Right lung (tissue), 10 donors: Measurements from ENCODE around the gene CPO. TPM values are rescaled to one million over a fixed set of nuclear protein-coding genes. Genes with fewer than 3 reads are reported as not detected.
"Not testable (repeated sequence)": the region's sequence is repeated elsewhere in the genome, so short reads cannot be mapped to it uniquely, and the experiment has no call there.

Experiments used
- DNase-seq, 2 donors: peaks; one replicate each; pipeline ENCODE4 v3.0.0-alpha.2; 2013
- long read RNA-seq, 8 donors: transcript quantifications; one replicate each; lab custom pipeline, GENCODE V29; 2026
- polyA plus RNA-seq, 5 donors: library from polyadenylated mRNA; unstranded; fragments of 120-200 nt; gene quantifications; one replicate each; pipeline versions ENCODE4 v1.2.1 to v1.2.3, GENCODE V29; 2013; ENCODE audit warnings: inconsistent platforms in 1 of 5, low replicate concordance in 1 of 5; ENCODE audit not compliant: insufficient read length in 5 of 5, insufficient read depth in 1 of 5

CPO gene, protein sequence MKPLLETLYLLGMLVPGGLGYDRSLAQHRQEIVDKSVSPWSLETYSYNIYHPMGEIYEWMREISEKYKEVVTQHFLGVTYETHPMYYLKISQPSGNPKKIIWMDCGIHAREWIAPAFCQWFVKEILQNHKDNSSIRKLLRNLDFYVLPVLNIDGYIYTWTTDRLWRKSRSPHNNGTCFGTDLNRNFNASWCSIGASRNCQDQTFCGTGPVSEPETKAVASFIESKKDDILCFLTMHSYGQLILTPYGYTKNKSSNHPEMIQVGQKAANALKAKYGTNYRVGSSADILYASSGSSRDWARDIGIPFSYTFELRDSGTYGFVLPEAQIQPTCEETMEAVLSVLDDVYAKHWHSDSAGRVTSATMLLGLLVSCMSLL
- polyA plus RNA-seq = under 1 TPM; 0.31 to 0.57 (median 0.40) TPM
- long read RNA-seq, donor 1 = 0 reads
- long read RNA-seq, donor 2 = 0 reads
- long read RNA-seq, donor 3 = 0 reads
- long read RNA-seq, donor 4 = 0 reads
- long read RNA-seq, donor 5 = 0 reads
- long read RNA-seq, donor 6 = 0 reads
- long read RNA-seq, donor 7 = 0 reads
- long read RNA-seq, donor 8 = 0 reads

DNA sequence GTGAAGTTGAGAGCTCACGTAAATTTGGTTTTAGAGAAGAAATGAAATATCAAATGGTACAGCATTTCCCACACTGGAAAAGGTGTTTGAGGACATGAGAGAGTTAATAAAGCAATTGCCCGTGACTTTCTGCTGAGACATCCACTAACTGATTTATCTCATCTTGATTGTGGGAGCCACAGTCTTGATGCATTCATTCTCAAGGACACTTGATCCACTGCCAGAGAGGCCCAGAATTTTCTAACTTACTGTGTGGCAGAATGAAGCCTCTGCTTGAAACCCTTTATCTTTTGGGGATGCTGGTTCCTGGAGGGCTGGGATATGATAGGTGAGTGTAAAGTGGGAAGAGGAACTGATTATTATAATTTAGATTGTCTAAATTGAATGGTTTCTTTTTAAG is at the start of gene CPO:
Gene CPO (plus strand): TSS at position 179 of the 400 bp plus-strand sequence. CDS start 82 bp downstream, at position 261.
- no peak for DNase-seq

DNA sequence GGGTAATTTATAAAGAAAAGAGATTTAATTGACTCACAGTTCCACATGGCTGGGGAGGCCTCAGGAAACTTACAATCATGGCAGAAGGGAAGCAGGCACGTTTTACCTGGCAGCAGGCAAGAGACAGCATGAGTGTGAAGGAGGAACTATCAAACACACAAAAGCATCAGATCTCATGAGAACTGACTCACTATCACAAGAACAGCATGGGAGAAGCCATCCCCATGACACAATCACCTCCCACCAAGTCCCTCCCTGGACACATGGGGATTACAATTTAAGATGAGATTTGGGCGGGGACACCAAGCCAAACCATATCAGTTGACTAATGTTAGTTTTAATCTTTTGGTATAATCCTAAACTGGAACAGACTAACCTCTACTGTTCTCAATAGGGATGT is 49.1 kb upstream of the CPO start:
- no peak for DNase-seq

DNA sequence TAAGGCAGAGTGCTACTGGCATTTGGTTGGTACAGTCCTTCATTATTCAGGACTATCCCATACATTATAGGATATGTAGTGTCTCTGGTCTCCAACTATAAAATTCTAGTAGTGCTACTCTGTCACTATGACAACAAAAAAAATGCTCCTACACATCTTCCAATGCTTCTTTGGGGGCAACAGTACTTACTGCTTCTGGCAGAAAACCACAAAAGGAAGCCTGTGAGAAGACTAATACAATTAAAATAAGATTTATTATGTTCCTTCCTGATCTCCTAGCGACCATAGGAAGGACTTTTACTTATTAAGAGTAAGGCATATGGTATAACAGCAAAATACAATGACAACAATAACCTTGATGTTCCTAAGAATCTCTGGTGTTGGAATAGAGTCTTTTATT is 48.4 kb upstream of the CPO start:
- DNase-seq = no peak

DNA sequence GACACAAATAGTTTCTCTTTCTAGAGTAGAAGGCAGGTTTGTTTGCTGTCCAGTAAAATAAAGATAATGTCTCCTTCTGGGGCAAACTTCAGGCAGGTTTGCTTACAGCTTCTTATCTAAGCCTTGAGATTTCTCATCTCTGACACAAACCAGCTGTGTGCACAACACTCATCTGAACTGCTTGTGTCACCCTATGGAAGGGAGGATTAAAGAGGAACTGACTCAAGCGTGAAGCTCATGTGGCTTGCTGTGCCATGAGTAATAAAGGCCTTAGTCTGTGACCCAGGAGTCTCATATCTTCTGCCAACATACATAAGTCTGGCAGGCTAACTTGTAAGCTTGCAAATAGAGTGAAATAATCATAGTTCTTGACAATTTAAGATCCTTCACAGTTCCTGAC is 24.2 kb upstream of the CPO start:
- no peak for DNase-seq

DNA sequence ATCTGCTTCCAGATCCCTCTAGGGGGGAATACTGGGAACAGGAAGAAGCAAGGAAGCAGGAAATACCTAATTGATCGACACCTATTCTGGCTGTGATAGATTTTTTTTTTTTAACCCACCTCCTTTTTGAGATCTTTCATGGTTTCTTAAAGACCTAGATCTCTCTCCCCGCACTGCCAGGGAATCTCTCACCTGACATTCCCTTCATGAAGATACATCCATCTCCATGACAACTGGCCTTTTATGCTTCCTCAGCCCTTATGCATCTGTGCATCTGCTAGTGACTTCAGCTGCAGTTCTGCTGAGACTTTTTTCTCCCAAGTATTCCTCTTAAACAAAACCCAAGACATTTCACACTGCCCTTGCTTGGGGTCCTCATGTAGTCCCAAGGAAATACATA is 21.1 kb upstream of the CPO start:
- no peak for DNase-seq

DNA sequence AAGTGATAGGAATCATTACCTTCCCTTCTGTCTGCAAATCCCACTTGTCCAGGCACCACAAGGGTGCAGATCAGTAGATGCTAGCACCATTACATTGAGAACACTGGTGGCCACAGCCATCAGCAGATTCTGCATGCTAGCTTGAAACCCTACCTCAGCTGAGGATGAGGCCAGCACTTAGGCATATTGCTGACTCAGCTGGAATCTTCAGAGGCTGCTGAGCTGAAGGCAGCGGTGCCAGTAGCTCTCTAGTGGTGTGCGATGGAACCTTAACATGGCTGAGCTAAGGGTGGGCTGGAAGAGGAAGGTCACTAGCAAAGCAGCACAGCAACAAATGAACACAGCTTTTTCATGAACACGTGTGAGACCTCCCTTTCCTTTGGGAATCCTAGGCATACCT is 19.0 kb upstream of the CPO start:
- no peak for DNase-seq

DNA sequence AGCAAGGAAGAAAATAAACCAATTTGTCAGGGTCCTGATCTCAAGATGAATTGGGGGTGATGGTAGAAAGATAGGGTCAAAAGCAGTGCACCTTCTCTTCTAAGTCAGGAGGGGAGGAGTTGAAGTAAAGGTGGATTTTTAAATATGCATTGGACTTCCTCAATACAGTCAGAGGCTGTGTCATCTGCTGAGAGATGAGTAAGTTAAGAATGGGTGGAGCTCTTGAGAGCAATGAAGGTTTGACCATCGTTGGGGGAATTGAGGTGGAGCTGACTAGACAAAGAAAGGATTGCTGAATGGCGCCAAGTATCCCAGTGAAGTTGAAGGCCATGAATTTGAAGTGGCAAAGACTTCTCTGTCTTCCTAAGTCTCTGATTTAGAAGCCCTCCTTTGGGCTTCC is 18.4 kb upstream of the CPO start:
- no peak for DNase-seq

DNA sequence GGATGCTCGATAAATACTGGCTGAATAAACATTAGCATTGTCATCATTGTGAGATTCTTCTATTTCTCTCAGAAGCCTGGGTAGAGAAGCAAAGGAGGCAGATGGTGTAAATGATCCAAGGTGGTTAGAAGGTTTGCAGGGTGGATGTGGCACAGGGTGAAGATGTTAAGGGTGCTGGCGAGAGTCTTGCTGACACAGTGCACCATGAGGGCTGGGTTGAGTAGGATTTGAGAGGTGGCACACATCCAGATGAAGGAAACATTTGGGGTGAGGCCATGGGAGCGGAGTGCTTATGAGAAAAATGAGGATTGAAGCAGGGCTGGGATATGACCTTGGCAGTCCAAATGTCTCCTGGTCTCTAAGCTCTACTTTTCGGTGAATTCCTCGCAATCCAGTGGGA is 17.8 kb upstream of the CPO start:
- DNase-seq = no peak

DNA sequence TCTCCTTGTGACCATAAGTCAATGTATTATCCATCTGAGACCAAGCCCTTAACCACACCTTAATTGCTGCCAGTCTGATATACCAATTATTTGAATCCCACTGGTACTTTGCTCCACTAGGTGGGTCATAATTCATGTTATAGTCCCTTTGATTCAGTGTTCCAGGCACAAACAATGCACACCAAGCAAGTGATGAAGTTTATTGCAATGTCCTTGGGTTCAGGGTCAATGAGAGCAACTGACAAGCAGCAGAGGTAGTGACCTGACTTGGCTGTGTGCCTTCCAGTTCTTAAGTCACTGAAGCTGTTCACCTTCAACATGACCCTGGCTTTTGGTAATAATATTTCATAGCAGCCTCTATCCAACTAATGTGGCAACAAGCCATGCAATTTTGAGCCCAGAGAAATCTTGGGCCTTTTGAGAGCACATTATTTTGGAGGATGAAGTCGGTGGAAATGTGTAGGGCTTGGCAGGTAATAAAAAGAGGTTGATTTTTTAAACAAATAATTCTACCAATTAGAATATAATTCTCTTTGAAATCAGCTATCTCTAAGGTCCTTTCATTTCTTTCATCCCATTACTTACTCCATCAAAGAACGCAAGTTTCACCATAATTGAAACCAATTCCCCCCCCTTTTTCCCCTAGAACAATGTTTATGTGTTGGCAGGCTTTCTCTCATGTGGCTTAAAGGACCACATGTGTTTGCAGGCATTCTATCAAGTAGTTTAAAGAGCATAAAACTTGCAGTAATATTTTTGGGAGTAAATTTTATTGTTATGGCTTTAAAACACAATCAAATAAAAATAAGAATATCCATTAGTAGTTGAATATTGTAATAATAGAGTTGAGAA is 3.1 kb upstream of the CPO start:
- DNase-seq = no peak

DNA sequence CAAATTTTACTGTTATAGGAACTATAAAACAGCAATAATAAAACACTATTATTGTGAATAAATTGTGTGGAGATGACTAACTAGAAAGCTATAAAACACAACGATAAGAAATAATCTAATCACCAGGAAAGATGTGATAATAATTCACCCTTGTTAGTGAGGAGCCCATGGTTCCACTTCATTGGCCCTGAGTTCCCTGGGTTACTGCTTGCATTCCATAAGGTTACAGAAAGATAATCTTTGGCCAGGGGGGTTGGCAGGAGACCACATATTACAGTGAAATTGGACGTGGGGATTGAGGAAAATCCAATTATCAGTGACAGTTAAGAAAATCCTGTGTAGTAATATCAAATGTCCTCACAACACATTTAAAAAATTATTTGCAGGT is 2.5 kb upstream of the CPO start:
- no peak for DNase-seq

DNA sequence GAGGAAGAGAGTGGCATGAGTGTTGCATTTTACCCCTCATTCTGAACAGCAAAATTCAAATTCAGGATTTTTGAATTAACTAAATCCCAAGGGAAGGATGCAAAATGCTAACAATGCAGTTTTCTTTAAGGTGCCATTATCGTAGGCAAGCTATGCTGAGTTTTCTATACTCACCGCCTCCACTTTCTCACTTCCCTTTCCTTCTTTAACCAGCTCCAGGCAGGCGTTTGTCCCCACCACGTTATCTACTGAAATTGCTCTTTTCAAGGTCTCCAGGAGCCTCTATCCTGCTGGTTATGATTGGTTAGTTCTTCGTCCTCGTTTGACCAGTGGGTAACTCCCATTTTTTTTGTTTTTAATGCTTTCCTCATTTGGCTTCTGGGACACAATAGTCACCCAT is 1.8 kb upstream of the CPO start:
- no peak for DNase-seq

DNA sequence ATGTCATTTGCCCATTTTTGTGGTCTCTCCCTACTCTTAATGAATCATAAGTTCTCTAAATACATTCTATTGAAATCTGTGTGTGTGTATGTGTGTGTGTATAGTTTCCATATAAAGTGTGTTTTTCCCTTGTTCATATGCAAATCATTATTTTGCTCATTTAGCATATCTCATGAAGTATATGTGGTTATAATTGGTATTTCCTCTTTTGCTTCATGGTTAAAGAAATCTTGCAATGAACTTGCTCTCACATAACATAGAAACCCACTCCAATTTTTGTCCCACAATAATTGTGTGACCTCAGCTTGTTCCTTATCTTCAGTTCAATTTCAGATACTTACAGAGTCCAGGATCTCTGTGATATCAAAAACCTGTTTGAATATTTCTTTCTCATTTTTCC is 1.2 kb downstream of the CPO start:
- no peak for DNase-seq

DNA sequence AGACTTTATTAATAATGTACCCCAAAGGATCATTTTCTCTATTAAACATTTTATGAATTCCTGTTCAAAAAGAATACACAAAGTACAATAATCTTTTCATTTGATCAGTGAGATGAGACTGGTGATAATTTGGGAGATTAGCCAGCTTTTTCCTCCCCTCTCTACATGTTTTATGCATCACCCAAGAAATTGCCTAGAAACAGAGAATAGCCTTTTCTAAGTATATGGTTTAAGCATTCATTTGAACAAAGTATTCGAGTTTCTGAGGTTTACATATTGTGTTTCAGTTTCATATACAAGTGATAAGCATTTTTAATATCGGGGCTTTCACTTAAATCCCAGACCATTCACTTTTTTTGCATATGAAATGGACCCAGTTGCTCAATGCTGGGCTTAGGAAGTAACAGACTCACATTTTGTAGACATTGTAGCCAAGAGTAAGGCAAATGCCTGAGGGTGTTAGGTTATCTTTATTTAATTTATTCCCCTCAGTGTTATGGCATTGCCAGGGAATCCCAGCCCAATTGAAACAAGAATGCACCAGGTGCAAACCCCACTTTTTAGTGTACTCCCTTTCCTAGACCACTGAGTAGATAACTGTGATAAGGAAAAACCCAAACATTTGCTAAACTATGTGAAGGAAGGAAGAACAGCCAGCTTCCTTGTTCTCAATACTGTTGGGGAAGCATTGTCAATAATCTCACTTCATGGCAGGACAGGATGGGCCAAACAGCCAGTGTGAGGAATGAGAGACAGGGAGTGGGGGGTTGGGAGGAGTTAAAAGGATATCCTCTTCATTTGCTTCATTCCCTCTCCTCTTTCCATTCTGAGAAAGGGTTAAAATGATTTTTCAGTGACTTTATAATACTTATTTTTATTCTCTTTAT is 3.5 kb downstream of the CPO start:
- no peak for DNase-seq

DNA sequence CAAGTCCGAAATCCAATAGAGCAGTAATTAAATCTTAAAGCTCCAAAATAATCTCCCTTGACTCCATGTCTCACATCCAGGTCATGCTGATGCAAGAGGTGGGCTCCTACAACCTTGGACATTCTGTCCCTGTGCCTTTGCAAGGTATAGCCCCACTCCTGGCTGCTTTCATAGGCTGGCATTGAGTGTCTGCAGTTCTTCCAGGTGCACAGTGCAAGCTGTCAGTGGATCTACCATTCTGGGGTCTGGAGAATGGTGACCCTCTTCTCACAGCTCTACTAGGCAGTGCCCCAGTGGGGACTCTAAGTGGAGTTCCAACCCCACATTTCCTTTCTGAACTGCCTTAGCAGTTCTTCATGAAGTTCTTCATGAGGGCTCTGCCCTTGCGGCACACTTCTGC is 14.1 kb downstream of the CPO start:
- not testable (repeated sequence) for DNase-seq

DNA sequence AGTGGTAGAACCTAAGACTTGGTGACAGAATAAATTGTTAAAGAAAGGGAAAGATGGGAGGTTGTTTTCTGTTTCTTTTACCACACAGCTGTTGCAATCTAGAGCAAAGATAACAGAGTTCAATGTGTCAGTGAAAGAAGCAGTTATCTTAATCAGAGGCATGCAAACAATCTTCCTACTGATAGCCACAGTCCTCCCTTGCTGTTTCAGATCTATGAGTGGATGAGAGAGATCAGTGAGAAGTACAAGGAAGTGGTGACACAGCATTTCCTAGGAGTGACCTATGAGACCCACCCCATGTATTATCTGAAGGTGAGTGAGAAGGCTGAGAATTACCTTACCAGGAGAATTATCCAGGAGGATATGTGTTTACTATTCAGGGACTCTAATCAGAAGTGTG is 15.9 kb downstream of the CPO start:
- DNase-seq = no peak

DNA sequence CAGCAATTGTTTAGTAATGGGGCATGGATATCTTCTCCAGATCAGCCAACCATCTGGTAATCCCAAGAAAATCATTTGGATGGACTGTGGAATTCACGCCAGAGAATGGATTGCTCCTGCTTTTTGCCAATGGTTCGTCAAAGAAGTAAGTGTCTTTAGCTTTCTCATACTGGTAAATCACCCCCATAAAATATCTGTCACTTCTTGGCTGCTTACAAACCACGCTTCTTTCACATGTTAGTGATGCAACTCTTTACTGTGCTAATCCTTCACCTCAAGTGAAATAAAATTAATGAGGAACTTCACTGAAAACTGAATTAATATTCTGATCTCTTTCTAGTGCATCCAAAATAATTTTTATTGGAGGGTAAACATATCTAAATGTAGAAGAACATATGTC is 18.9 kb downstream of the CPO start:
- no peak for DNase-seq

DNA sequence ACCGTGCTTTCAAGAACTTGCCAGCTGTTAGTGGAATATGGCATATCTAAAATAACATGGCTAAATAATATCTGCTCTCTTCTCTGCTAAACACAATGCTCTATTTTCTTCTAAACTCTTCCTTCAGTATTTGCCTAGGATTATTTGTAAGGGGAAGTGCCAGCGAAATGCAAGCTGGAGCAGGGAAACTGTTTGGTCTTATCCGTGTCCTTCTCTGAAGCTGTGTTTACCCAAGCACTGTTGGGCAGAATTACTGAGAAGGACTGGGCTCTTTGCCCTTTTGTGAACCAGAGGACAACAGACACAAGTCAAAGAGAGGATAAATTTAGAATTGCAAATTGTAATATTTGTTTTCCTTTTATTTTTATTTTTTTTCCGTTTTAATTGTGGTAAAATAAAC is 23.6 kb downstream of the CPO start:
- no peak for DNase-seq

DNA sequence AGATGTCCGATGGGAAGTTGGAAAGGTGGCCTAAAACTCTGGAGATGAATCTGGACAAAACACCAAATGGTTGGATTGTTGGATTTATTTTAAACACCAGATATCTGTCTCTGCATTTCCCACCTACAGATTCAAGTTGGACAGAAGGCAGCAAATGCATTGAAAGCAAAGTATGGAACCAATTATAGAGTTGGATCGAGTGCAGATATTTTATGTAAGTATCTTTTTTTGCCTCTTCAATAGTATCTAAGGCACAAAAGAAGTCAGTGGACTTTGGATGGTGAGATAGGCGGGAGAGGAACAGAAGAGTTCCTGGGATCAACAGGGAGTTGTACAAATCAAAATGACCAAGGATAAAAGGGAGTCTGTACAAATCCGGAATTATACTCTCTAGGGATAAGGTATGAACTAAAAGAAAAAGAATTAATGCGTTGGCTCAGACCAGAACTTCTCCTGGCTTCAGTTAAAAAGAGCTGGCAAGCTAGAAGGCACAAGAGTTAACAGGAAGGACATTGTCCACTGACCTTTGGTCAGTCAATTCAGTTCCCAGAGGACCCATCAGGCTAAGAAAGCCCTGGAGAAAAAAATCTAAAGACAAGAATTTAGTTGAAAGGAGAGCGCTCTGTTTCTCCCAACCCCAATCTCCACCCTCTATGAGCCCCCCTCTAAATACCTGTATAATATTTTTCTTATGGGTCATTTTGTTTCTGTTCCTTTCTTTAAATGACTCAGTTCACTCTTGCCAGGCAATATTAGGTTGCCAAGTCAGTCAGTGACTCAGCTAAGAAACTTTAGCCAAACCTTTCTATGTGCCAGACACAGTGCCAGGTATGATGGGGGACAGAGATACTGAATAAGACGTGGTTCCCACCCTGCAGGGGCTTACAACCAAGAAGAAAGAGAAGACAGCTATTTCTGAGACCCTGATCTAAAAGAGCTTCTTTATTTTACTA is 29.1 kb downstream of the CPO start:
- DNase-seq = no peak

DNA sequence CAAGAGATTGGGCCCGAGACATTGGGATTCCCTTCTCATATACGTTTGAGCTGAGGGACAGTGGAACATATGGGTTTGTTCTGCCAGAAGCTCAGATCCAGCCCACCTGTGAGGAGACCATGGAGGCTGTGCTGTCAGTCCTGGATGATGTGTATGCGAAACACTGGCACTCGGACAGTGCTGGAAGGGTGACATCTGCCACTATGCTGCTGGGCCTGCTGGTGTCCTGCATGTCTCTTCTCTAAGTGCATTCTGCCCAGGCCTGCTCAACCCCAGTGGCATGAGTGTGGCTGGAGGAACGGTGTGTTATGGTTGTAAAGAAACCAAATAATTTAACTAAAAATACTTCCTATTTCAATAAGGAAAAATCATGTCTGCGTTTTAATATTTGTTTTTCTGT is 29.9 kb downstream of the CPO start:
- no peak for DNase-seq

DNA sequence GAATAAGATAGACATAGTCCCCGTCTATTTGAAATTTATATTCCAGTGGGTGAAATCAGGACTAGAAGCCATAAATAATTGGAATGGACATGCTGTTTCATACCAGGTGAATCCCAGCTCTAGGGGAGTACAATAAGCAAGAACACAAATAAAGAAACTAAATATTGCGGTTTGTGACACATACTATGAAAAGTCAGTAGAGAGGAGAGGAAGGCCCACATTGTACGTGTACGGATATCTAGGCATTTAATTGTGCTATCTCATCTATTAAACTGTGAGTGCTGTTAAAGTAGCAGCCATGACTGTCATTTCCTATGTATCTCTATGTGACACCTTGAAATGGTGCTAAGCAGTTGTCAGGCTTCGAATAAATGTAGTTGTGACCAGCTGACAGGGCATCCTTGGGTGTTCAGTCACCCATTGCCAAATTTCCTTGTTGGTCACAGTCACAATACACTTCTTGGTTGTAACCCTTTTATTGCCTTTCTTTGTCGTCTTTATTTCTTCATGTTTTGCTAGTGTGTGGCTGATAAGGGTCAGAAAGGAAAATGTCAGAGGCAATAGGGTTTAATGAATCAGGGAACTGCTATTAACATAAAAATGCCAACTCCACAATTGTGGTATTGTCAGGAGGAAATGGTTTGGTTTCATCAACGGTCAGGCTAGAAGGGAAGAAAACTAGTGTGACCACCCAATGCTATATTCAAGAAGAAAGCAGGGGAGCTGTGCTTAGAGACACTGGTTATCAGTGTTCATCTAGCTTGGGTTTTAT is 31.5 kb downstream of the CPO start:
- DNase-seq = no peak
